ENCODE measurements around the gene CLCN4.

- TF ChIP-seq CTCF (IDR thresholded peaks at IDR 0.05; ENCODE audit: low read depth, low read length) (no peak), POLR2A (IDR thresholded peaks at IDR 0.05; ENCODE audit: extremely low read depth, insufficient read length) (no peak), MYC (IDR thresholded peaks at IDR 0.05; ENCODE audit: low read depth, low read length) (no peak), MAX (IDR thresholded peaks at IDR 0.05; ENCODE audit: low read depth, low read length) (no peak)
Measured at GRCh38 chrX:10186355-10186754, 29.6 kb downstream of the CLCN4 start.
